ENCODE results near the gene CHPT1.
"Not testable (repeated sequence)": the region's sequence is repeated elsewhere in the genome, so short reads cannot be mapped to it uniquely, and the experiment has no call there.

The CHPT1 gene

GRCh38 chr12:101727098-101727497 lies 29.7 kb downstream of the CHPT1 start:
- no peaks in the 10 kb centered on the region for H3K9me3 ChIP-seq (ENCODE audit: insufficient read depth, low read depth, low read length)
- no peaks in the 10 kb centered on the region for H3K27me3 ChIP-seq (ENCODE audit: insufficient read depth, low read length)
- peaks cover 26% of the 10 kb centered on the region for H3K36me3 ChIP-seq (ENCODE audit: insufficient read depth, low read length)
- no peak overlapping the region for H3K9ac ChIP-seq (ENCODE audit: low read depth, low read length)
- no peaks in the 10 kb centered on the region for H3K4me1 ChIP-seq (ENCODE audit: insufficient read depth, low read length)
- H3K27ac ChIP-seq (ENCODE audit: low read depth, low read length) = no peak overlapping the region
- no peak overlapping the region for H3K4me3 ChIP-seq (ENCODE audit: low read length)

GRCh38 chr12:101729842-101730241 lies 32.4 kb downstream of the CHPT1 start:
- Histone ChIP-seq H3K36me3 (ENCODE audit: insufficient read depth, low read length) (peaks cover 22% of the 10 kb centered on the region), H3K9ac (ENCODE audit: low read depth, low read length) (no peak overlapping the region), H3K27ac (ENCODE audit: low read depth, low read length) (no peak overlapping the region), H3K4me3 (ENCODE audit: low read length) (no peak overlapping the region), H3K4me1 (ENCODE audit: insufficient read depth, low read length) (no peaks in the 10 kb centered on the region), H3K9me3 (ENCODE audit: insufficient read depth, low read depth, low read length) (no peaks in the 10 kb centered on the region), H3K27me3 (ENCODE audit: insufficient read depth, low read length) (no peaks in the 10 kb centered on the region)

- H3K9ac ChIP-seq (ENCODE audit: low read depth, low read length) = no peak overlapping the region
- WGBS = 95% methylated on average over 1 of the region's 1 CpG
- H3K27me3 ChIP-seq (ENCODE audit: insufficient read depth, low read length) = no peaks in the 10 kb centered on the region
- no peaks in the 10 kb centered on the region for H3K4me1 ChIP-seq (ENCODE audit: insufficient read depth, low read length)
- H3K36me3 ChIP-seq (ENCODE audit: insufficient read depth, low read length) = peaks cover 8% of the 10 kb centered on the region; the same call in 1 of the 2 replicates
- H3K9me3 ChIP-seq (ENCODE audit: insufficient read depth, low read depth, low read length) = no peaks in the 10 kb centered on the region
- H3K4me3 ChIP-seq (ENCODE audit: low read length) = no peak overlapping the region
- no peak overlapping the region for H3K27ac ChIP-seq (ENCODE audit: low read depth, low read length)
These were observed 34.9 kb downstream of the CHPT1 start for GRCh38 chr12:101732318-101732717.

GRCh38 chr12:101733166-101733565 lies 35.7 kb downstream of the CHPT1 start:
- no peak overlapping the region for H3K9ac ChIP-seq (ENCODE audit: low read depth, low read length)
- no peaks in the 10 kb centered on the region for H3K4me1 ChIP-seq (ENCODE audit: insufficient read depth, low read length)
- no peak overlapping the region for H3K27ac ChIP-seq (ENCODE audit: low read depth, low read length)
- no peaks in the 10 kb centered on the region for H3K9me3 ChIP-seq (ENCODE audit: insufficient read depth, low read depth, low read length)
- H3K27me3 ChIP-seq (ENCODE audit: insufficient read depth, low read length) = no peaks in the 10 kb centered on the region
- peaks cover 8% of the 10 kb centered on the region; the same call in 1 of the 2 replicates for H3K36me3 ChIP-seq (ENCODE audit: insufficient read depth, low read length)
- H3K4me3 ChIP-seq (ENCODE audit: low read length) = no peak overlapping the region
- 98% methylated on average over 2 of the region's 2 CpGs for WGBS

- H3K4me1 ChIP-seq (ENCODE audit: insufficient read depth, low read length); H3K36me3 ChIP-seq (ENCODE audit: insufficient read depth, low read length); H3K9me3 ChIP-seq (ENCODE audit: insufficient read depth, low read depth, low read length); H3K4me3 ChIP-seq (ENCODE audit: low read length); H3K27ac ChIP-seq (ENCODE audit: low read depth, low read length); H3K9ac ChIP-seq (ENCODE audit: low read depth, low read length); H3K27me3 ChIP-seq (ENCODE audit: insufficient read depth, low read length): not testable (repeated sequence)
- 97% methylated on average over 3 of the region's 5 CpGs for whole genome bisulfite sequencing
These were observed 37.0 kb downstream of the CHPT1 start for GRCh38 chr12:101734482-101734881.

GRCh38 chr12:101737476-101737875 lies 40.0 kb downstream of the CHPT1 start:
- Histone ChIP-seq H3K27me3 (ENCODE audit: insufficient read depth, low read length) (no peaks in the 10 kb centered on the region), H3K27ac (ENCODE audit: low read depth, low read length) (no peak overlapping the region), H3K9me3 (ENCODE audit: insufficient read depth, low read depth, low read length) (no peaks in the 10 kb centered on the region), H3K36me3 (ENCODE audit: insufficient read depth, low read length) (no peaks in the 10 kb centered on the region), H3K4me3 (ENCODE audit: low read length) (no peak overlapping the region), H3K4me1 (ENCODE audit: insufficient read depth, low read length) (no peaks in the 10 kb centered on the region), H3K9ac (ENCODE audit: low read depth, low read length) (no peak overlapping the region)
- WGBS = 97% methylated on average over 6 of the region's 6 CpGs

GRCh38 chr12:101738920-101739665 lies 41.7 kb downstream of the CHPT1 start, which contains the start of gene SYCP3:
TSS of gene SYCP3 (minus strand) at chr12:101739462. CDS start at chr12:101737935, 1,527 bp downstream.
- Histone ChIP-seq H3K36me3 (ENCODE audit: insufficient read depth, low read length) (peaks cover 9% of the 10 kb centered on the region), H3K4me1 (ENCODE audit: insufficient read depth, low read length) (no peaks in the 10 kb centered on the region), H3K27me3 (ENCODE audit: insufficient read depth, low read length) (no peaks in the 10 kb centered on the region), H3K4me3 (ENCODE audit: low read length) (no peak within 1 kb of the TSS), H3K9ac (ENCODE audit: low read depth, low read length) (no peak within 1 kb of the TSS), H3K27ac (ENCODE audit: low read depth, low read length) (no peak within 1 kb of the TSS), H3K9me3 (ENCODE audit: insufficient read depth, low read depth, low read length) (no peaks in the 10 kb centered on the region)
- WGBS = 97% methylated on average over 57 of the region's 57 CpGs

- no peaks in the 10 kb centered on the region for H3K4me1 ChIP-seq (ENCODE audit: insufficient read depth, low read length)
- no peak overlapping the region for H3K4me3 ChIP-seq (ENCODE audit: low read length)
- no peak overlapping the region for H3K27ac ChIP-seq (ENCODE audit: low read depth, low read length)
- WGBS = 94% methylated on average over 5 of the region's 5 CpGs
- H3K36me3 ChIP-seq (ENCODE audit: insufficient read depth, low read length) = peaks cover 21% of the 10 kb centered on the region
- H3K9ac ChIP-seq (ENCODE audit: low read depth, low read length) = no peak overlapping the region
- no peaks in the 10 kb centered on the region for H3K9me3 ChIP-seq (ENCODE audit: insufficient read depth, low read depth, low read length)
- H3K27me3 ChIP-seq (ENCODE audit: insufficient read depth, low read length) = no peaks in the 10 kb centered on the region
These were observed 43.1 kb downstream of the CHPT1 start for GRCh38 chr12:101740566-101740965.

GRCh38 chr12:101740980-101741379 lies 43.5 kb downstream of the CHPT1 start:
- H3K36me3 ChIP-seq (ENCODE audit: insufficient read depth, low read length) = peaks cover 23% of the 10 kb centered on the region

GRCh38 chr12:101743242-101743641 lies 45.8 kb downstream of the CHPT1 start:
- WGBS = no CpG with 5 or more reads among the region's 1 CpG
- Histone ChIP-seq H3K36me3 (ENCODE audit: insufficient read depth, low read length) (peaks cover 45% of the 10 kb centered on the region), H3K9me3 (ENCODE audit: insufficient read depth, low read depth, low read length) (no peaks in the 10 kb centered on the region), H3K27ac (ENCODE audit: low read depth, low read length) (no peak overlapping the region), H3K4me3 (ENCODE audit: low read length) (no peak overlapping the region), H3K4me1 (ENCODE audit: insufficient read depth, low read length) (no peaks in the 10 kb centered on the region), H3K9ac (ENCODE audit: low read depth, low read length) (no peak overlapping the region), H3K27me3 (ENCODE audit: insufficient read depth, low read length) (no peaks in the 10 kb centered on the region)

More at GRCh38 chr12:101740980-101741379, 43.5 kb downstream of the CHPT1 start:
- Histone ChIP-seq H3K4me1 (ENCODE audit: insufficient read depth, low read length) (no peaks in the 10 kb centered on the region), H3K27me3 (ENCODE audit: insufficient read depth, low read length) (no peaks in the 10 kb centered on the region), H3K27ac (ENCODE audit: low read depth, low read length) (no peak overlapping the region), H3K9me3 (ENCODE audit: insufficient read depth, low read depth, low read length) (no peaks in the 10 kb centered on the region), H3K4me3 (ENCODE audit: low read length) (no peak overlapping the region), H3K9ac (ENCODE audit: low read depth, low read length) (no peak overlapping the region)
- 97% methylated on average over 5 of the region's 5 CpGs for WGBS

- Histone ChIP-seq H3K4me3 (ENCODE audit: low read length) (no peak overlapping the region), H3K9ac (ENCODE audit: low read depth, low read length) (no peak overlapping the region), H3K36me3 (ENCODE audit: insufficient read depth, low read length) (peaks cover 51% of the 10 kb centered on the region), H3K27me3 (ENCODE audit: insufficient read depth, low read length) (no peaks in the 10 kb centered on the region), H3K9me3 (ENCODE audit: insufficient read depth, low read depth, low read length) (no peaks in the 10 kb centered on the region), H3K27ac (ENCODE audit: low read depth, low read length) (no peak overlapping the region), H3K4me1 (ENCODE audit: insufficient read depth, low read length) (no peaks in the 10 kb centered on the region)
- WGBS = 97% methylated on average over 9 of the region's 10 CpGs
These were observed 46.5 kb downstream of the CHPT1 start for GRCh38 chr12:101743724-101744472.

Data from HUES64 (cell line).